Suppressor macrophage (primary cell): ENCODE data around the gene POLR3F.
"Not testable (repeated sequence)": the region's sequence is repeated elsewhere in the genome, so short reads cannot be mapped to it uniquely, and the experiment has no call there.

ENCODE experiments used
- DNase-seq, 4 experiments: peaks; one replicate each; pipeline ENCODE4 v3.0.0-alpha.2; 2020 to 2022
- total RNA-seq, 17 experiments: gene quantifications; one replicate each; lab custom pipeline; 2026; ENCODE audit warnings: mixed read lengths in 6 of 17, inconsistent platforms in 3 of 17; lab: John Stamatoyannopoulos, UW

The POLR3F gene
- 6.9 to 21.0 (median 12.7) reads per million in 17 experiments for total RNA-seq

GRCh38 chr20:18466894-18467730, at the start of gene POLR3F, which contains the start of gene DZANK1:
Gene POLR3F, plus strand, starts transcription at chr20:18467390. Its CDS starts 117 bp downstream, at chr20:18467507.
Gene DZANK1, minus strand, starts transcription at chr20:18467030. Its CDS starts 1,672 bp downstream, at chr20:18465358.
- DNase-seq = peak; percentile 96 to 98 (median 98)

GRCh38 chr20:18421608-18422007, 45.6 kb upstream of the POLR3F start:
- no peak for DNase-seq

GRCh38 chr20:18427214-18427613, 40.0 kb upstream of the POLR3F start:
- no peak for DNase-seq

GRCh38 chr20:18428490-18429173, 38.6 kb upstream of the POLR3F start:
- no peak for DNase-seq

GRCh38 chr20:18430172-18430826, 36.9 kb upstream of the POLR3F start:
- no peak for DNase-seq

GRCh38 chr20:18431206-18431605, 36.0 kb upstream of the POLR3F start:
- DNase-seq = no peak

GRCh38 chr20:18436847-18437246, 30.3 kb upstream of the POLR3F start:
- DNase-seq = peak; percentile 17 to 68 (median 44)

GRCh38 chr20:18440403-18440802, 26.8 kb upstream of the POLR3F start:
- DNase-seq = no peak

- DNase-seq = no peak
Observed at GRCh38 chr20:18443886-18444285, 23.3 kb upstream of the POLR3F start.

- DNase-seq = no peak
Observed at GRCh38 chr20:18456600-18456999, 10.6 kb upstream of the POLR3F start.

- no peak for DNase-seq
Observed at GRCh38 chr20:18465536-18466200, 1.5 kb upstream of the POLR3F start.

- DNase-seq = peak in 1 of 4 experiments; percentile 23
Observed at GRCh38 chr20:18466574-18466893, 656 bp upstream of the POLR3F start.

- no peak for DNase-seq
Observed at GRCh38 chr20:18477218-18477617, 10.0 kb downstream of the POLR3F start.

- DNase-seq = no peak
Observed at GRCh38 chr20:18477821-18478220, 10.6 kb downstream of the POLR3F start.

- no peak for DNase-seq
Observed at GRCh38 chr20:18481596-18481995, 14.4 kb downstream of the POLR3F start.

GRCh38 chr20:18488301-18488700, 21.1 kb downstream of the POLR3F start:
- DNase-seq = no peak

- no peak for DNase-seq
Observed at GRCh38 chr20:18496042-18496441, 28.9 kb downstream of the POLR3F start.

- peak; percentile 83 to 94 (median 91) for DNase-seq
Observed at GRCh38 chr20:18496740-18497592, 29.8 kb downstream of the POLR3F start, which contains the start of gene RBBP9. Gene RBBP9, minus strand, starts transcription at chr20:18497225. Its CDS starts 58 bp downstream, at chr20:18497167.

GRCh38 chr20:18497603-18498002, 30.4 kb downstream of the POLR3F start:
- DNase-seq = no peak

GRCh38 chr20:18501672-18502071, 34.5 kb downstream of the POLR3F start:
- DNase-seq = not testable (repeated sequence)

GRCh38 chr20:18504479-18505060, 37.4 kb downstream of the POLR3F start:
- DNase-seq = peak in 1 of 4 experiments; percentile 39
